NK-92 (cell line): Measurements from ENCODE around the gene ATP6V1E1.
"Not testable (repeated sequence)": the region's sequence is repeated elsewhere in the genome, so short reads cannot be mapped to it uniquely, and the experiment has no call there.

Experiments used
- DNase-seq: peaks from one replicate; lab custom pipeline; 2025; ENCODE audit not compliant: unreplicated experiment; lab: John Stamatoyannopoulos, UW

The ATP6V1E1 gene

GRCh38 chr22:17583151-17583550, 45.4 kb downstream of the ATP6V1E1 start:
- no peak for DNase-seq

- no peak for DNase-seq
Observed at GRCh38 chr22:17581631-17582030, 46.9 kb downstream of the ATP6V1E1 start.

- DNase-seq = no peak
Observed at GRCh38 chr22:17581056-17581455, 47.5 kb downstream of the ATP6V1E1 start.

GRCh38 chr22:17580441-17581031, 48.0 kb downstream of the ATP6V1E1 start:
- DNase-seq = no peak

- DNase-seq = no peak
Observed at GRCh38 chr22:17579535-17579981, 49.0 kb downstream of the ATP6V1E1 start.

GRCh38 chr22:17578136-17578754, 50.3 kb downstream of the ATP6V1E1 start:
- no peak for DNase-seq

GRCh38 chr22:17576470-17576869, 52.1 kb downstream of the ATP6V1E1 start:
- no peak for DNase-seq

- no peak for DNase-seq
Observed at GRCh38 chr22:17575681-17576080, 52.9 kb downstream of the ATP6V1E1 start.

GRCh38 chr22:17575151-17575550, 53.4 kb downstream of the ATP6V1E1 start:
- no peak for DNase-seq

- no peak for DNase-seq
Observed at GRCh38 chr22:17570851-17571631, 57.5 kb downstream of the ATP6V1E1 start.

- DNase-seq = no peak
Observed at GRCh38 chr22:17569971-17570511, 58.5 kb downstream of the ATP6V1E1 start.

GRCh38 chr22:17566776-17567175, 61.8 kb downstream of the ATP6V1E1 start:
- no peak for DNase-seq

GRCh38 chr22:17566016-17566687, 62.4 kb downstream of the ATP6V1E1 start:
- DNase-seq = not testable (repeated sequence)

- no peak for DNase-seq
Observed at GRCh38 chr22:17563936-17564391, 64.6 kb downstream of the ATP6V1E1 start.

GRCh38 chr22:17562906-17563870, 65.4 kb downstream of the ATP6V1E1 start, which contains the start of gene SLC25A18:
SLC25A18 (plus strand) TSS chr22:17563498; CDS start chr22:17579945, 16,447 bp downstream.
- DNase-seq = no peak

- DNase-seq = no peak
Observed at GRCh38 chr22:17559188-17559587, 69.4 kb downstream of the ATP6V1E1 start.

- DNase-seq = no peak
Observed at GRCh38 chr22:17554814-17555213, 73.7 kb downstream of the ATP6V1E1 start.

GRCh38 chr22:17552737-17553136, 75.8 kb downstream of the ATP6V1E1 start:
- no peak for DNase-seq

GRCh38 chr22:17549655-17550054, 78.9 kb downstream of the ATP6V1E1 start:
- no peak for DNase-seq

- no peak for DNase-seq
Observed at GRCh38 chr22:17549183-17549582, 79.4 kb downstream of the ATP6V1E1 start.
